Measurements from ENCODE around the gene KLK8. TPM values are rescaled to one million over a fixed set of nuclear protein-coding genes. Genes with fewer than 3 reads are reported as not detected.

KLK8 gene
- total and polyA plus RNA-seq, 2 donors (not counting 1 experiment from before 2014, with no cell fraction given) = not detected

GRCh38 chr19:50947123-50947522 is 54.3 kb downstream of the KLK8 start:
- ChIA-PET POLR2A (interaction anchor here (0.6 kb wide), 1 partner anchor 632 kb away, joined by 10 read pairs; no protein-coding TSS in a partner anchor), CTCF (no interaction called here)
- H3K36me3 ChIP-seq (replicated peaks in 1 of 2; ENCODE audit: control extremely low read depth in 1 of 2, control insufficient read depth in 1 of 2, extremely low read depth in 1 of 2, insufficient read depth in 2 of 2, low read length in 1 of 2) = no peaks in the 10 kb centered on the region
- Mint-ChIP-seq H3K9me3 (ENCODE audit: insufficient read depth) (no peaks in the 10 kb centered on the region), H3K27ac (no peak overlapping the region), H3K4me1 (no peaks in the 10 kb centered on the region), H3K4me3 (no peak overlapping the region), H3K27me3 (peaks cover 33% of the 10 kb centered on the region)
- no peak for ATAC-seq (ENCODE audit: low read depth)
- H3K9ac ChIP-seq (ENCODE audit: low read length) = no peak overlapping the region
- H3K9me3 ChIP-seq (ENCODE audit: control extremely low read depth in 1 of 3, control insufficient read depth in 2 of 3, insufficient read depth in 1 of 3, low read length in 2 of 3) = peaks cover 0 to 15% (median 0%) of the 10 kb centered on the region in 3 donors
- TF ChIP-seq EZH2 (IDR thresholded peaks at IDR 0.05; ENCODE audit: borderline replicate concordance, insufficient read depth, low read depth, low read length, poor library complexity, severe bottlenecking) = no peak
- TF ChIP-seq CTCF (IDR thresholded peaks at IDR 0.05) = no peak
- H4K20me1 ChIP-seq (ENCODE audit: control insufficient read depth, insufficient read depth, low read length, poor library complexity, severe bottlenecking) = no peaks in the 10 kb centered on the region
- no peaks in the 10 kb centered on the region for H3K4me1 ChIP-seq (ENCODE audit: control insufficient read depth in 2 of 2, insufficient read depth in 2 of 2, low read length in 2 of 2)
- H3K4me3 ChIP-seq (ENCODE audit: control extremely low read depth in 1 of 5, extremely low read depth in 1 of 5, insufficient read depth in 1 of 5, low read depth in 2 of 5, low read length in 4 of 5) = no peak overlapping the region
- no peak overlapping the region for H2AFZ ChIP-seq (ENCODE audit: insufficient read depth, low read depth, low read length, poor library complexity, severe bottlenecking)
- H3K4me2 ChIP-seq (replicated peaks; ENCODE audit: low read depth, low read length, poor library complexity, severe bottlenecking) = no peak overlapping the region
- intact Hi-C loops (cut with micrococcal nuclease) = no loop called here
- DNase-seq = no peak
- 79% methylated on average over 4 of the region's 4 CpGs for WGBS (ENCODE audit: insufficient coverage)
- H3K27ac ChIP-seq (ENCODE audit: low read length in 2 of 2) = no peak overlapping the region
- H3K27me3 ChIP-seq (replicated peaks in 1 of 4; ENCODE audit: control extremely low read depth in 1 of 4, control insufficient read depth in 3 of 4, insufficient read depth in 4 of 4, low read length in 3 of 4) = no peaks in the 10 kb centered on the region
- no peaks in the 10 kb centered on the region for H3K79me2 ChIP-seq (ENCODE audit: control insufficient read depth, insufficient read depth, low read length)

Other genes starting within 250 kb of the KLK8 start
- gene GPR32, start 231.1 kb downstream of the KLK8 start, total RNA-seq = not detected in 2 replicates
- not detected in 2 replicates for gene GPR32, start 231.1 kb downstream of the KLK8 start, polyA plus RNA-seq
- gene ACP4, start 211.2 kb downstream of the KLK8 start, total RNA-seq = not detected in 2 replicates
- not detected in 2 replicates for gene ACP4, start 211.2 kb downstream of the KLK8 start, polyA plus RNA-seq
- 15.2 and 16.9 TPM in 2 replicates for gene KLK1, start 177.8 kb downstream of the KLK8 start, total RNA-seq
- gene KLK1, start 177.8 kb downstream of the KLK8 start, polyA plus RNA-seq = 4.3 and 9.5 TPM in 2 replicates
- not detected in 2 replicates for gene KLK15, start 168.0 kb downstream of the KLK8 start, total RNA-seq
- 0.07 TPM in 1 of 2 replicates, not detected in the other for gene KLK15, start 168.0 kb downstream of the KLK8 start, polyA plus RNA-seq
- gene KLK3, start 146.7 kb downstream of the KLK8 start, total RNA-seq = not detected in 2 replicates
- not detected in 2 replicates for gene KLK3, start 146.7 kb downstream of the KLK8 start, polyA plus RNA-seq
- gene KLK2, start 128.2 kb downstream of the KLK8 start, total RNA-seq = 1.7 TPM in 2 replicates
- 0.60 and 1.2 TPM in 2 replicates for gene KLK2, start 128.2 kb downstream of the KLK8 start, polyA plus RNA-seq
- gene KLK4, start 90.2 kb downstream of the KLK8 start, total RNA-seq = 0.52 and 1.00 TPM in 2 replicates
- 0.45 TPM in 1 of 2 replicates, not detected in the other for gene KLK4, start 90.2 kb downstream of the KLK8 start, polyA plus RNA-seq
- gene KLK5, start 48.6 kb downstream of the KLK8 start, total RNA-seq = not detected in 2 replicates
- gene KLK5, start 48.6 kb downstream of the KLK8 start, polyA plus RNA-seq = not detected in 2 replicates
- not detected in 2 replicates for gene KLK6, start 32.0 kb downstream of the KLK8 start, total RNA-seq
- not detected in 2 replicates for gene KLK6, start 32.0 kb downstream of the KLK8 start, polyA plus RNA-seq
- gene KLK7, start 17.7 kb downstream of the KLK8 start, total RNA-seq = not detected in 2 replicates
- gene KLK7, start 17.7 kb downstream of the KLK8 start, polyA plus RNA-seq = not detected in 2 replicates
- not detected in 2 replicates for gene KLK10, start 18.1 kb upstream of the KLK8 start, total RNA-seq
- not detected in 2 replicates for gene KLK10, start 18.1 kb upstream of the KLK8 start, polyA plus RNA-seq
- not detected in 2 replicates for gene KLK11, start 25.0 kb upstream of the KLK8 start, total RNA-seq
- gene KLK11, start 25.0 kb upstream of the KLK8 start, polyA plus RNA-seq = not detected in 2 replicates
- gene KLK12, start 33.4 kb upstream of the KLK8 start, total RNA-seq = not detected in 2 replicates
- not detected in 2 replicates for gene KLK12, start 33.4 kb upstream of the KLK8 start, polyA plus RNA-seq
- not detected in 2 replicates for gene KLK13, start 63.5 kb upstream of the KLK8 start, total RNA-seq
- gene KLK13, start 63.5 kb upstream of the KLK8 start, polyA plus RNA-seq = not detected in 2 replicates
- gene KLK14, start 81.3 kb upstream of the KLK8 start, total RNA-seq = 0.59 and 0.63 TPM in 2 replicates
- 0.49 and 1.5 TPM in 2 replicates for gene KLK14, start 81.3 kb upstream of the KLK8 start, polyA plus RNA-seq
- 8.1 and 8.2 TPM in 2 replicates for gene CTU1, start 106.8 kb upstream of the KLK8 start, total RNA-seq
- 4.3 and 8.4 TPM in 2 replicates for gene CTU1, start 106.8 kb upstream of the KLK8 start, polyA plus RNA-seq
- gene SIGLEC9, start 123.3 kb upstream of the KLK8 start, total RNA-seq = not detected in 2 replicates
- gene SIGLEC9, start 123.3 kb upstream of the KLK8 start, polyA plus RNA-seq = 0.32 and 0.72 TPM in 2 replicates
- gene SIGLEC7, start 140.7 kb upstream of the KLK8 start, total RNA-seq = not detected in 2 replicates
- 0.37 and 0.52 TPM in 2 replicates for gene SIGLEC7, start 140.7 kb upstream of the KLK8 start, polyA plus RNA-seq
- 0.49 TPM in 1 of 2 replicates, not detected in the other for gene CD33, start 223.5 kb upstream of the KLK8 start, total RNA-seq
- gene CD33, start 223.5 kb upstream of the KLK8 start, polyA plus RNA-seq = 0.78 and 1.3 TPM in 2 replicates
- gene SIGLECL1, start 249.5 kb upstream of the KLK8 start, total RNA-seq = not detected in 2 replicates
- not detected in 2 replicates for gene SIGLECL1, start 249.5 kb upstream of the KLK8 start, polyA plus RNA-seq